Measurements from ENCODE around the gene TRMT1. TPM values are rescaled to one million over a fixed set of nuclear protein-coding genes. Genes with fewer than 3 reads are reported as not detected.

The TRMT1 gene
- total and polyA plus RNA-seq, 8 donors, result 24.2 to 46.2 (median 33.9) TPM

DNA sequence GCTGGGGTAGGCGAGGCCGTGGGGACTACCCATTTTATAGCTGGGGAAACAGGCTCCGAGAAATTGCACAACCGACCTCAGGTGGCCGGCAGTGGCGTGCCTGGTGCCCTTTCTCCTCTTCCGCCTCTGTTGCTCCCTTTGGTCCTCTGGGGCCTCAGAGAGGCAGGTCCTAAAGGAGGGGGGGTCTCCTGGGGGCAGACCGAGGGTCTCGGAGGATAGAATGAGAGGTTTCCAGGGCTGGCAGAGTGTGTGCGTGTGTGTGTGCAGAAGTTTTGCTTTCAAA, 22.3 kb upstream of the TRMT1 start:
- intact Hi-C loops (cut with DNase I), result no loop called here
- H3K36me3 ChIP-seq, result peaks cover 0 to 63% of the 10 kb centered on the region in 2 donors
- TF ChIP-seq, protein P1, sequence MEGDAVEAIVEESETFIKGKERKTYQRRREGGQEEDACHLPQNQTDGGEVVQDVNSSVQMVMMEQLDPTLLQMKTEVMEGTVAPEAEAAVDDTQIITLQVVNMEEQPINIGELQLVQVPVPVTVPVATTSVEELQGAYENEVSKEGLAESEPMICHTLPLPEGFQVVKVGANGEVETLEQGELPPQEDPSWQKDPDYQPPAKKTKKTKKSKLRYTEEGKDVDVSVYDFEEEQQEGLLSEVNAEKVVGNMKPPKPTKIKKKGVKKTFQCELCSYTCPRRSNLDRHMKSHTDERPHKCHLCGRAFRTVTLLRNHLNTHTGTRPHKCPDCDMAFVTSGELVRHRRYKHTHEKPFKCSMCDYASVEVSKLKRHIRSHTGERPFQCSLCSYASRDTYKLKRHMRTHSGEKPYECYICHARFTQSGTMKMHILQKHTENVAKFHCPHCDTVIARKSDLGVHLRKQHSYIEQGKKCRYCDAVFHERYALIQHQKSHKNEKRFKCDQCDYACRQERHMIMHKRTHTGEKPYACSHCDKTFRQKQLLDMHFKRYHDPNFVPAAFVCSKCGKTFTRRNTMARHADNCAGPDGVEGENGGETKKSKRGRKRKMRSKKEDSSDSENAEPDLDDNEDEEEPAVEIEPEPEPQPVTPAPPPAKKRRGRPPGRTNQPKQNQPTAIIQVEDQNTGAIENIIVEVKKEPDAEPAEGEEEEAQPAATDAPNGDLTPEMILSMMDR (IDR thresholded peaks at IDR 0.05), result no peak
- no peaks in the 10 kb centered on the region for H3K27me3 ChIP-seq
- no peak overlapping the region for H3K4me3 ChIP-seq
- DNase-seq, result no peak
- no peaks in the 10 kb centered on the region for H3K9me3 ChIP-seq
- H3K4me1 ChIP-seq, result peaks cover 0 to 33% of the 10 kb centered on the region in 2 donors
- peak overlapping the region in 1 of 2 donors; percentile 41 for H3K27ac ChIP-seq
- no peak for ATAC-seq

GRCh38 chr19:13138171-13138915, 21.8 kb upstream of the TRMT1 start:
- Histone ChIP-seq H3K9me3 (no peaks in the 10 kb centered on the region), H3K27me3 (no peaks in the 10 kb centered on the region), H3K36me3 (peaks cover 0 to 61% of the 10 kb centered on the region in 2 donors), H3K4me3 (no peak overlapping the region), H3K4me1 (peaks cover 0 to 31% of the 10 kb centered on the region in 2 donors), H3K27ac (no peak overlapping the region)
- TF ChIP-seq, protein P1 (IDR thresholded peaks at IDR 0.05), result no peak
- intact Hi-C loops (cut with DNase I), result no loop called here
- no peak for ATAC-seq
- no peak for DNase-seq

- intact Hi-C loops (cut with DNase I), result no loop called here
- ATAC-seq, result no peak
- peaks cover 0 to 57% of the 10 kb centered on the region in 2 donors for H3K36me3 ChIP-seq
Measured at GRCh38 chr19:13137290-13137794, 20.8 kb upstream of the TRMT1 start.

GRCh38 chr19:13135068-13136062, 18.8 kb upstream of the TRMT1 start:
- peaks cover 0 to 29% of the 10 kb centered on the region in 2 donors for H3K4me1 ChIP-seq
- H3K36me3 ChIP-seq, result peaks cover 0 to 55% of the 10 kb centered on the region in 2 donors
- no peaks in the 10 kb centered on the region for H3K9me3 ChIP-seq
- no peak overlapping the region for H3K4me3 ChIP-seq
- H3K27me3 ChIP-seq, result no peaks in the 10 kb centered on the region
- H3K27ac ChIP-seq, result peak overlapping the region; percentile 36 to 73
- DNase-seq (no peak), ATAC-seq (no peak)
- TF ChIP-seq, protein P1 (IDR thresholded peaks at IDR 0.05), result no peak
- intact Hi-C loops (cut with DNase I), result no loop called here

More at GRCh38 chr19:13137290-13137794, 20.8 kb upstream of the TRMT1 start:
- H3K4me3 ChIP-seq, result no peak overlapping the region
- H3K27ac ChIP-seq, result no peak overlapping the region
- DNase-seq, result no peak
- H3K27me3 ChIP-seq, result no peaks in the 10 kb centered on the region
- no peaks in the 10 kb centered on the region for H3K9me3 ChIP-seq
- TF ChIP-seq, protein P1 (IDR thresholded peaks at IDR 0.05), result no peak
- H3K4me1 ChIP-seq, result peaks cover 0 to 29% of the 10 kb centered on the region in 2 donors

DNA sequence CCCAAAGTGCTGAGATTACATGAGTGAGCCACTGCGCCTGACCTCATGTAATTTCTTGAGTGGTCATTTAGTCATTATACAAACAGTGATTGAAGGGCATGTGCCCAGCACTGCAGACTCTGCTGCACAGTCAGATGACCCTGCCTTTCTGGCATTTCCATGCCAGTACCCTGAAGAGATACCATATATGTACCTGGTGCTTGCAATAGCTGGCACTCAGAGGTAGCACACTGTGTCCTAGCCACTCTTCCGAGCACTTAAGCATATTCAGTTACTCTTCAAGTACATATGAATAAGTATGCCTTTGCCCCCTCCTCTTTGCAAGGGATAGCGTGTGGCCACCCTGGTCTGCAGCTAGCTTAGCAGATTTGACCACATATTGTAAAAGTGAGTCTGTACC, 18.1 kb upstream of the TRMT1 start:
- ATAC-seq, result peak; percentile 93
- H3K27me3 ChIP-seq, result no peaks in the 10 kb centered on the region
- DNase-seq, result peak in 1 of 4 donors; percentile 71
- no peak overlapping the region for H3K4me3 ChIP-seq
- peaks cover 0 to 29% of the 10 kb centered on the region in 2 donors for H3K4me1 ChIP-seq
- TF ChIP-seq, protein P1 (IDR thresholded peaks at IDR 0.05), result no peak
- intact Hi-C loops (cut with DNase I), result no loop called here
- no peaks in the 10 kb centered on the region for H3K9me3 ChIP-seq
- H3K27ac ChIP-seq, result peak overlapping the region; percentile 63 to 73
- H3K36me3 ChIP-seq, result peaks cover 0 to 47% of the 10 kb centered on the region in 2 donors

Measured in left lung (tissue), 10 donors.